GM12874 (cell line): Measurements from ENCODE around the gene PUS1.
A peak's percentile ranks its signal among the peaks of the same experiment; 100 is the strongest.

ENCODE experiments used
- CTCF ChIP-seq: IDR thresholded peaks from 2 replicates; pipeline ENCODE4 v1.5.1; 2011; ENCODE audit warnings: low read depth, mild to moderate bottlenecking, control low read depth, low read length, moderate library complexity; ENCODE audit not compliant: insufficient read depth

PUS1 gene

GRCh38 chr12:131946757-131947156 lies 17.7 kb downstream of the PUS1 start:
- TF ChIP-seq CTCF, result no peak

GRCh38 chr12:131947482-131948027 lies 18.5 kb downstream of the PUS1 start:
- no peak for TF ChIP-seq CTCF

GRCh38 chr12:131948166-131948712 lies 19.2 kb downstream of the PUS1 start:
- no peak for TF ChIP-seq CTCF

- peak; percentile 75 for TF ChIP-seq CTCF
Measured at GRCh38 chr12:131949431-131950181, 20.5 kb downstream of the PUS1 start, which contains the start of gene EP400. Gene EP400, plus strand, starts transcription at chr12:131949942. Its CDS starts 10,678 bp downstream, at chr12:131960620.

- TF ChIP-seq CTCF, result no peak
Measured at GRCh38 chr12:131950182-131950913, 21.3 kb downstream of the PUS1 start.

GRCh38 chr12:131959116-131959515 lies 30.0 kb downstream of the PUS1 start:
- no peak for TF ChIP-seq CTCF
